ENCODE measurements around the gene ANKRD44.
A peak's percentile ranks its signal among the peaks of the same experiment; 100 is the strongest.
"Not testable (repeated sequence)": the region's sequence is repeated elsewhere in the genome, so short reads cannot be mapped to it uniquely, and the experiment has no call there.

ANKRD44 gene

DNA sequence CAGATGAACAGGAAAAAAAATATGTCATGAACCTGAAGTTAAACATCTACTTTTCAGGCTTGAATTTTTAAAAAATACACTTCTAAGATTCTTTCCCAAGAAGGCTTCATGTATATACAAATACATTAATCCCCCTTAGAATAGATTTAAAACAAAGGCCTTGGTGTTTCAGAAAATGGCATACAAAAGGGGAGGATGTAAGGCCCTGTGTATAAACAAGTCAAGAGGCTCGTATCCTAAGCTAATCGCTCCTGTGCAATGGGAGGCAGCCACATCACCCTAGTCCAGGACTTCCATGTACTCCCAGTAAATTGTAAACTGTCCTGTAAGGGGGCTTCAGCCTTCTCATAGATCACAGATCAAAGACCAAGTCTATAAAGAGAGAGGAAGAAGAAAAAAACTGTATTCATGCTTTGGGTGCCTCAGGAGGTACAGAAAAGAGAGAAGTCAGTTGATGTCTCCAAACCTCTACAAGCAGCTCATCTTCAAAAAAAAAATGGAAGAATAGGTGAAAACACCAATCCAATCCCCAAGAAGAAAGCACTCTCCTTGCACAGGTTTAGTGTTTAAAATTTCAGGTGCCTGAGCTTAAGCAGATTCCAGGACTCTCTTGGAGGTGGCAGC lies 53.9 kb downstream of the ANKRD44 start:
- DNase-seq: no peak

- DNase-seq: no peak
These were observed 54.6 kb downstream of the ANKRD44 start for GRCh38 chr2:197256021-197256420.

DNA sequence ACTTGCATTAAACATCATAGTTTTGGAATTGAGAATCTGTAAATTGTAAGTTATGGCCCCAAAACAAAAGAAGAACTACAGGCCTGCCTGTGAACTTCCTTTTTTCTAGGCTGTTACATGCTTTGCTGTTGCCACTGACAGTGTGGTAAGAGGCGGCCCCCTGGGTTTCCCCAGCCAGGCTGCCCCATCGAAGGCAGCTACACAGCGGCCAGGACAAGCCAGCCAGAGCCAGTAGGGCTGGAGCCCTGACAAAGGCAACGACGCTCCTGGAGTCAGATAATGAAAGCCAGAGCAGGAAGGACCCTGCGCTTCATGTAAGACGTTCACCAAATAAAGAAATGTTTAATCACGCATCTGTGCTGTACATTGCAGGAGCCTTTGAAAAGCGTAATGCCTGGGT lies 55.0 kb downstream of the ANKRD44 start:
- DNase-seq: peak; percentile 55

GRCh38 chr2:197254776-197255530 lies 55.6 kb downstream of the ANKRD44 start:
- peak; percentile 15 for DNase-seq

GRCh38 chr2:197251576-197251975 lies 59.0 kb downstream of the ANKRD44 start:
- DNase-seq: no peak

DNA sequence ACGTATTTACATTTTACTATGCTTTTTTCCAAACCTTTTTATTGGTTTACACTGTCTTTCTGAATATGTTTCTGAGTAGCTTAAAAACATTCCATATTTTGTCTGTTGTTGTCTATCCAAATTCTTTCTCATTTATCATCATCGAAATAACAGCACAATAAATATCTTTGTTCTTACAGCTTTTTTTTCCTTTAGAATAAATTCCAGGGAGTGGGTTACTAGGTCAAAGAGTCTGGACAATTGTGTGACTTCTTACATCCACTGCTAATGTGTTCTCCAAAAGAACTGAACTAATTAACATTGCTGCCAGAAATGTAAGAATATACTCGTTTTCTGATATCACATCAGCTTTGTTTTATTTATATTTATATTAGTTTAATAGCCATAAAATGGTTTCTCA lies 59.4 kb downstream of the ANKRD44 start:
- DNase-seq: no peak

- DNase-seq: no peak
These were observed 60.5 kb downstream of the ANKRD44 start for GRCh38 chr2:197250084-197250397.

DNA sequence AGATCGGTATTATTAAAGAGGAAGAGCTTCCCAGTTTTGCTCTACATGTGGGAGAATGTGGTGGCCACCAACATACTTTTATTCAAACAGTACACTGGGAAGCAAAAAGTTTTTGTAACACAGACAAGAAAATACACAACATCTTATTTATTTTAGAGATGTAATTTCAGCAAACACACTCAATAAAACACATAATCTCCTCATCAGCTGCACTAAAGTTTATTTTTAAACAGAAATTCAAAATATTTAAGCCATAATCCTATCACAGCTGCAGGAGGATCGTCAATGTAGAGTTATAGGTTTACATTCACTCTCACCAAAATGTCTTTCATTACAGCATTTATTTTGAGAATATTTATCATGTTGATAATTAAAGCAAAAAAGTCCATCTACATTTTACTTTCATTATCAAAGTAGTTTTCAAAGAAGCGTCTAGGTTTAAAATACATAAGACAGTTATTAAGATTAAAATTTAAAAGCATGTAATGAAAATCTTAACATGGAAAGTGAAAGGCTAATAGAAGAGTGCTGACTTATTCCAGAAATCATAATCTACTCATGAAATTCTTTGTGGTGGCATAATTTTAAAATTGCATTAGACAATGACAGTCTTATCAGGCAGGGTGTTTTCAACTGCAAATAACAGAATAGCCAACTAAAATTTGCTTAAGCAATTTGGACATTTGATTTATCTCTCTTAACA lies 61.0 kb downstream of the ANKRD44 start:
- DNase-seq: no peak

GRCh38 chr2:197248623-197249022 lies 62.0 kb downstream of the ANKRD44 start:
- DNase-seq: no peak

DNA sequence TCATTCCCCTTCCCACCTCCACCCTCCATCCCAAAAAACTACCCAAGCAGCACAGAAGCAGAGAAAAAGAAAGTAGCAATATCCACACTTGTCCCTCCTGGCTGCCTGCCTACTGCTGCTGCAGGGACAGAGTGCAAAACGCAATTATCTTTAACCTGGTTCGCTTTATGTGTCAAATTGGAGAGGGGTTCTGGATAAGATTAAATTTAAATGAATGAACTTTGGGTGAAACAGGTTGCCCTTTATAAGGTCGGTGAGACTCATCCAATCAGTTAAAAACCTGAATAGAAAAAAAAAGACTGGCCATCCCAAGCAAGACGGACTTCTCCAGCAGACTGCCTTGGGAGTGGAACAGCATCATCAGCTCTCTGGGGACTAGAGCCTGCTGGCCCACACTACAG lies 62.6 kb downstream of the ANKRD44 start:
- no peak for DNase-seq

GRCh38 chr2:197247083-197247482 lies 63.5 kb downstream of the ANKRD44 start:
- no peak for DNase-seq

GRCh38 chr2:197245829-197246804 lies 64.5 kb downstream of the ANKRD44 start:
- no peak for DNase-seq

DNA sequence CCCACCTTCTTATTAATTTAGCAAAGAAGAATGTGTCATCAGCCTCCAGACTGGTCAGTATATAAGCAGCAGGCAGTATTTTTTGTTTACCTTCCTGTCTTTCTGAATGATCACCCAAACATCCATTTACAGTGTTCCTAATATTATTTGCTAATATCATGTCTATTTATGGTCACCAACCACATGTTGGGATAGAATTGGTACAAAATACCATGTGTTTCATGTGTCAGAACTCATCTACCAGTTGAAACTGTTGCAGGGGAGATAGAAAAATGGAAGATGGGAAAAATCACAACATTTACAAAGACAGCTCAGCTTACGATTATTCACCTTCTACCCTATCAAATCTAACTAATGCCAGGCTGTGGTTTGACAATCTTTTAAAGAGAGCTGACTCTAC lies 66.2 kb downstream of the ANKRD44 start:
- DNase-seq: no peak

- DNase-seq: no peak
These were observed 67.9 kb downstream of the ANKRD44 start for GRCh38 chr2:197242719-197243118.

DNA sequence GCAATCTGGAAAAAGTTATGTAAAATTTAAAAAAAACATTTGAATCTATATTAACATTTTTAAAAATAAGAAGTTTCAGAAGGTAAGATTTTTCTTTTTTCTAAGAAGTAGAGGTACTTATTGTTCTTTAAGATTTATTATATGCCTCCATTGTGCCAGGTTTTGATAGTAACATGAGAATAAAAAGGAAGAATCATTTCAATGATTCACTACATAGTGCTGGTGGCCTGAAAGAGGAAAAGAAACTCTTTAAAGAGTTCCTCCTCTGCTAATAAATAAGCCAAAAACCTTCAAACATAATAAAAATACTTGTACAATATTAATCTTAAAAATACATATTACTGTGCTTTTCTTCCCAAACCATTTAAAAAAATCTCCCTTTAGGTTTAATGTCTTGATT lies 69.0 kb downstream of the ANKRD44 start:
- no peak for DNase-seq

DNA sequence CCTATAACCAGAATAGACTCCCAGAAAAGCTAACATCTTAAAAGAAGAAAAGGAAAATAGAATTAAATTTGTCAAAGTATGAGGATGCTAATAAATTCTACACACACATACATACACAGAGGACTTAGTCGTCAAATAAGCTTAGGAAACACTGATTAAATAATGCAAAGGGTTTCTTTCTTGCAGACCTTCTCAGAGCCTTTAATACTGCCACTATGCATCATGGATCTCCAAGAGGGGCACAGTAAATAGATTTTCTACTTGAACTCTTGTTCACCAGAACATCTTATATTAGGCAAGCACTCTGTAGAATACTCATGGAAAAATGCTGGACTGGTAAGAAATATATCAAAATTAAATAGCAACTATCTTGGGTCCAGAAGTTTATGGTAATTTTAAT lies 69.4 kb downstream of the ANKRD44 start:
- DNase-seq: no peak

DNA sequence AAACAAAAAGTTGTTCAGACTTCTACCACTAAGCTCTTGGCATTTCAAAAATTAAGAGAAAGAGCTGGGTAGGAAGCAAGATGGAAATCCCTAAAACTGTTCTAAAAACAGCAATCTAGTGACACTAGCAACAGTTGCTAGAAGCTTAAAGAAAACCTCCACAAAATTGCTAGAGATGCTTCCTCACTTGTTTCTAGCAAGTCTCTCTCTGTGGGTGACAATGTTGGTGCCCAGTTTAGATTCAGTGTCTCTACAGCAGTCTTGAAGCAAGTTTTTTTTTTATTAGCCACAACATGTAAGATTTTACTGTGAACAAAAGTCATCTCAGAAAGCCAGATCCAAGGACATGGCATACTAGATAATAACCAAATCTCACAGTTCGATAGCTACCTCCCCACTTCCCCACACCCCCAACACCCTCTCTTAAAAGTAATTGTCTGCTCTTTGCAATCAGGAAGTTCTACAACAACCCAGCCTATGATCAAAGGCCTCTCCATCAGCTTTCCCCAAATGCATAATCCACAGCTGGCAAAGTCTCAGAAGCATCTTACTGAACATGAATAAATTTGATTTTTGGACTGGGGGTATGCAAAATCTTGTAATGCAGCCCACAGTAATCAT lies 70.0 kb downstream of the ANKRD44 start:
- no peak for DNase-seq

- not testable (repeated sequence) for DNase-seq
These were observed 70.6 kb downstream of the ANKRD44 start for GRCh38 chr2:197240018-197240417.

- peak; percentile 51 for DNase-seq
These were observed 71.1 kb downstream of the ANKRD44 start for GRCh38 chr2:197239434-197239833.

GRCh38 chr2:197238043-197238365 lies 72.6 kb downstream of the ANKRD44 start:
- DNase-seq: no peak

DNA sequence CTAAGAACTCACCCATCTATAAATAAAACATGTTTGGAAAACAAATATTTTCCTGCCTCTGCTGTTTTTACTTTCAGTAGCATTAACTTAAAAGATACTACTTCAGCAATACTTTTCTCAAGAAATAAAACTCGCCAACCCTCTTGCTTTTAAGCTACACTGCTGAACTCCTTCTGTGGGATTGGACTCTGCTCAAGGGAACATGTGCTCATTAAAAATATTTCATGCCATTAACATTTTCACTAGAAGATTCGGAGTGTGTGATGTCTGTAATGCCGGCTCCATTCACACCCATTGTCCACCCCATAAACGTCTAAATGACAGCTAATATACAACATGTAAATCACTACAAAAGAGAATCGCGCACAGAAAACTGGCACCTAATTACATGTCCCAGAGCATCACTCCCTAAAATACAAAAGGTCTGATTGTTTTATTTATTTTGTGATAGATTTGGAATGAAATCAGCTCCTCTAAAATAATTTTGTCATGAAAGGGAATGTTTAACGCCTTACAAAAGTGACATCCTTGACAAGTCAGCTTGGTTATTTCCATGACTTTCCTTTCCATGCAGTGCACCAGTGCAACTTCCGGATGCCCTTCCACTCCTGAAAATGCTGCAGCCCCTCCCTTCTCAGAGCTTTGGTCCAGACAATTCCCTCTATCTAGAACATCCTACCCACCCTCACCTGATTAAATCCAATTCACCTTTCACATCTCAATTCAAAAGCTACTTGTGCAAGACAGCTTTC lies 73.1 kb downstream of the ANKRD44 start:
- no peak for DNase-seq

GRCh38 chr2:197236816-197237215 lies 73.8 kb downstream of the ANKRD44 start:
- no peak for DNase-seq
